HepG2 (cell line): ENCODE results near the gene SOWAHD. TPM values are rescaled to one million over a fixed set of nuclear protein-coding genes. Genes with fewer than 3 reads are reported as not detected.

Experiments
- ATAC-seq: fragments of 200-7000 bp; cut with Tn5 transposase; 3 replicates; pipeline ENCODE4 v1.9.1; 2020; ENCODE audit warnings: mild to moderate bottlenecking, moderate library complexity
- BruUV-seq: library from RNA; stranded (reverse); fragments of 400-500 nt; replicated peaks from 2 replicates; lab custom pipeline; 2021; lab: Mats Ljungman, UMichigan
- CTCF ChIA-PET: fragments of 300-600 bp; formaldehyde crosslinking; extraction: SDS; loops from one replicate; lab custom pipeline; 2021; ENCODE audit warnings: low total read pairs, inconsistent platforms, low intra/inter-chr PET ratio; lab: Yijun Ruan, JAX
- POLR2A ChIA-PET: fragments of 350-600 bp; sonication (Branson Sonifier 250); formaldehyde crosslinking; loops from one replicate; lab custom pipeline; 2020; ENCODE audit warnings: antibody characterized with exemption, inconsistent platforms; lab: Yijun Ruan, JAX
- DNase-seq: peaks from one replicate; pipeline ENCODE4 v3.0.0-alpha.2; 2015; ENCODE audit warnings: low spot score
- FAIRE-seq: peaks from 3 replicates; lab custom pipeline; 2011; peaks lifted over from hg19 to GRCh38; lab: Jason Lieb, UNC
- H2AFZ ChIP-seq: one replicate; pipeline ENCODE4 v1.6.1; 2011; ENCODE audit warnings: low read length, inconsistent platforms
- H3K27ac ChIP-seq: fragments of 300-600 bp; 3 replicates; pipeline ENCODE4 v1.8.0; 2011; ENCODE audit warnings: mixed run types, mild to moderate bottlenecking, mixed read lengths, low read length, inconsistent platforms; ENCODE audit not compliant: insufficient read depth; ENCODE audit errors: extremely low read length
- H3K27me3 ChIP-seq, 2 experiments: fragments of 200-600 bp in 1 of 2; 2 replicates in 1 of 2; 3 replicates in 1 of 2; pipeline versions ENCODE4 v1.6.0 to v1.8.0; 2011; ENCODE audit warnings: low read length in 2 of 2, mild to moderate bottlenecking in 2 of 2, moderate library complexity in 2 of 2, inconsistent platforms in 1 of 2; ENCODE audit not compliant: insufficient read depth in 2 of 2, control insufficient read depth in 1 of 2
- H3K36me3 ChIP-seq, 2 experiments: fragments of 200-600 bp in 1 of 2; replicated peaks in 1 of 2; 2 replicates in 1 of 2; 3 replicates in 1 of 2; pipeline versions ENCODE4 v1.5.1 to v1.8.0; 2011; ENCODE audit warnings: low read length in 2 of 2, inconsistent platforms in 1 of 2; ENCODE audit not compliant: insufficient read depth in 2 of 2, control insufficient read depth in 1 of 2
- H3K4me1 ChIP-seq: 2 replicates; pipeline ENCODE4 v1.5.1; 2012; ENCODE audit warnings: low read length, inconsistent platforms; ENCODE audit not compliant: insufficient read depth
- H3K4me2 ChIP-seq: 2 replicates; pipeline ENCODE4 v1.6.0; 2011; ENCODE audit warnings: low read depth, low read length, inconsistent platforms
- H3K4me3 ChIP-seq, 3 experiments: fragments of 200-600 bp in 1 of 3; sonication (generic), shearing (Covaris generic) in 1 of 3; replicated peaks in 1 of 3; 2 replicates each; pipeline ENCODE4 v1.5.1; 2011 to 2016; ENCODE audit warnings: low read length in 3 of 3, inconsistent platforms in 2 of 3, low read depth in 2 of 3, mild to moderate bottlenecking in 2 of 3, control low read depth in 1 of 3, mixed read lengths in 1 of 3; ENCODE audit not compliant: insufficient read depth in 1 of 3
- H3K79me2 ChIP-seq: one replicate; pipeline ENCODE4 v1.6.1; 2011; ENCODE audit warnings: low read length, inconsistent platforms; ENCODE audit not compliant: insufficient read depth
- H3K9ac ChIP-seq: 2 replicates; pipeline ENCODE4 v1.6.0; 2011; ENCODE audit warnings: mild to moderate bottlenecking, low read depth, low read length, inconsistent platforms; ENCODE audit not compliant: insufficient read depth
- H3K9me3 ChIP-seq: 2 replicates; pipeline ENCODE4 v1.5.1; 2012; ENCODE audit warnings: mild to moderate bottlenecking, low read length
- H4K20me1 ChIP-seq: 2 replicates; pipeline ENCODE4 v1.6.0; 2011; ENCODE audit warnings: inconsistent platforms, mild to moderate bottlenecking, low read length, moderate library complexity; ENCODE audit not compliant: insufficient read depth
- AHR ChIP-seq: IDR thresholded peaks from 2 replicates; pipeline ENCODE4 v1.6.1; 2018; ENCODE audit warnings: missing genetic modification reagents, missing compliant biosample characterization
- DMAP1 ChIP-seq: IDR thresholded peaks from 2 replicates; pipeline ENCODE4 v1.6.1; 2016
- MTF1 ChIP-seq: sonication (generic); formaldehyde crosslinking; IDR thresholded peaks from 2 replicates; pipeline ENCODE4 v1.5.0; 2020; ENCODE audit warnings: missing genetic modification reagents
- PHF8 ChIP-seq: sonication (generic); formaldehyde crosslinking; IDR thresholded peaks from 2 replicates; pipeline ENCODE4 v1.5.0; 2020; ENCODE audit warnings: missing genetic modification reagents
- SNAPC2 ChIP-seq: sonication (generic); formaldehyde crosslinking; IDR thresholded peaks from 2 replicates; pipeline ENCODE4 v1.8.1; 2022; ENCODE audit warnings: mild to moderate bottlenecking, missing genetic modification reagents
- ZNF318 ChIP-seq: sonication (generic); formaldehyde crosslinking; IDR thresholded peaks from 2 replicates; pipeline ENCODE4 v1.4.0; 2020; ENCODE audit warnings: mild to moderate bottlenecking, missing genetic modification reagents
- ZUFSP ChIP-seq: sonication (generic); formaldehyde crosslinking; IDR thresholded peaks from 2 replicates; pipeline ENCODE4 v1.9.0; 2021; ENCODE audit warnings: missing genetic modification reagents, mild to moderate bottlenecking, borderline replicate concordance
- WGBS: methylation state at CpG from one replicate; pipeline ENCODE4 v1.1.6; 2017; ENCODE audit warnings: low lambda C conversion rate; 5-methylcytosine and 5-hydroxymethylcytosine counted together
- in situ Hi-C: cut with HindIII; loops from 2 replicates; pipeline ENCODE4 v1.10.0; 2017; ENCODE audit warnings: low pct_unique_long_range_greater_than_20kb; ENCODE audit not compliant: extremely low pct_ligation_motif_present
- intact Hi-C: fragments of 100-400 bp; cut with micrococcal nuclease; formaldehyde crosslinking; loops from one replicate; pipeline ENCODE4 v1.10.0; 2022; ENCODE audit not compliant: unreplicated experiment
- polyA plus RNA-seq, 8 experiments: library from polyadenylated mRNA; depleted of rRNA in 3 of 8; stranded (reverse) in 7 of 8; unstranded in 1 of 8; fragments of >200 nt; fragmentation: Illumina TruSeq in 4 of 8; extraction: Trizol in 4 of 8; gene quantifications; 2 replicates each; pipeline versions ENCODE4 v1.2.1 to v1.2.3, GENCODE V29; 2011 to 2016; ENCODE audit warnings: low read depth in 4 of 8, missing spikeins in 1 of 8, mixed read lengths in 1 of 8; ENCODE audit not compliant: insufficient read depth in 1 of 8
- total RNA-seq, 5 experiments: library from RNA; depleted of rRNA; stranded (reverse); fragments of >200 nt; fragmentation: Illumina TruSeq; extraction: Trizol; gene quantifications; 2 replicates each; pipeline ENCODE4 v1.2.3, GENCODE V29; 2016; ENCODE audit warnings: low read depth in 1 of 5
- TF ChIP-seq, protein P1 (sequence below), 2 experiments: sonication (generic) in 1 of 2; formaldehyde crosslinking in 1 of 2; IDR thresholded peaks; 2 replicates each; pipeline versions ENCODE4 v1.6.1 to v1.9.0; 2014 to 2022; ENCODE audit warnings: antibody characterized with exemption in 1 of 2, borderline replicate concordance in 1 of 2, inconsistent platforms in 1 of 2, low read depth in 1 of 2, missing genetic modification reagents in 1 of 2

SOWAHD gene
- total and polyA plus RNA-seq, 2 of the 13 experiments (the other 11 are each of a cell fraction or from before 2014, with no cell fraction given): 1.0 to 1.3 TPM

DNA sequence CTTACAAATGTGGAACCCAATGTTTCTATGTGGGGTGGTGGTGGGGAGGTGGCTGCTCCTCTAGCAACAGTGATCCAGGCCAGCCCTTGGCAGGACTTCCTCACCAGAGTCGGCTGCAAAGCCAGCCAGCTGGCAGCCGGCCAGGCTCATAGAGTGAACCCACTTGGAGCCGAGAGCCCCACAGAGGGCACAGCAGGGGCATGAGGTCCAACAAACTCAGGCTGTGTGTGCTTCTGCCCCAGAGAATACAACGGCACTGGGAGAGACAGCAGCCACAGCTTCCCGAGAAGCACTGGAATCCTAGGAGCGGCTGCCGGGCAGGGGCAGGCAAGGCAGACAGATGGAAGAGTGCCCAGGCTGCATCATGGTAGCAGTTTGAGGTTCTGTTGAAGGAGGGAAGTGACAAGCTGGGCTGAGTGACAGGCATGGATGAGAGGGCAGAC lies 23.5 kb upstream of the SOWAHD start:
- peak; percentile 59 for ATAC-seq
- H3K9me3 ChIP-seq: no peaks in the 10 kb centered on the region
- peak overlapping the region; percentile 47; the same call in 1 of the 2 replicates for H3K4me2 ChIP-seq
- H3K36me3 ChIP-seq: no peaks in the 10 kb centered on the region
- H3K27me3 ChIP-seq: 0 out of 5 replicates have a peak, but pooled peaks cover 0 to 3% of the 10 kb centered on the region in 2 experiments
- intact Hi-C loops: loop anchor here (5.0 kb wide), 1 partner anchor 38 kb away; no protein-coding TSS in a partner anchor
- peaks cover 14% of the 10 kb centered on the region for H3K4me1 ChIP-seq
- BruUV-seq: no TSS peak
- no peak overlapping the region for H3K9ac ChIP-seq
- ChIA-PET CTCF (no interaction called here), POLR2A (no interaction called here)
- H4K20me1 ChIP-seq: no peaks in the 10 kb centered on the region
- H3K79me2 ChIP-seq: no peaks in the 10 kb centered on the region
- in situ Hi-C loops: loop anchor here (25.0 kb wide), 1 partner anchor 223 kb away; no protein-coding TSS in a partner anchor
- H2AFZ ChIP-seq: no peak overlapping the region
- no peak overlapping the region for H3K27ac ChIP-seq
- peak overlapping the region in 1 of 3 experiments; percentile 23; a peak in 1 of 6 replicates for H3K4me3 ChIP-seq
- no CpG with 5 or more reads among the region's 7 CpGs for WGBS
- no peak for DNase-seq
- no peak for FAIRE-seq
- TF ChIP-seq MTF1 (CRISPR knock-in tag): no peak
- no peak for TF ChIP-seq AHR
- no peak for TF ChIP-seq PHF8 (CRISPR knock-in tag)
- TF ChIP-seq DMAP1 (CRISPR knock-in tag): no peak
- no peak for TF ChIP-seq SNAPC2
- TF ChIP-seq, protein P1, sequence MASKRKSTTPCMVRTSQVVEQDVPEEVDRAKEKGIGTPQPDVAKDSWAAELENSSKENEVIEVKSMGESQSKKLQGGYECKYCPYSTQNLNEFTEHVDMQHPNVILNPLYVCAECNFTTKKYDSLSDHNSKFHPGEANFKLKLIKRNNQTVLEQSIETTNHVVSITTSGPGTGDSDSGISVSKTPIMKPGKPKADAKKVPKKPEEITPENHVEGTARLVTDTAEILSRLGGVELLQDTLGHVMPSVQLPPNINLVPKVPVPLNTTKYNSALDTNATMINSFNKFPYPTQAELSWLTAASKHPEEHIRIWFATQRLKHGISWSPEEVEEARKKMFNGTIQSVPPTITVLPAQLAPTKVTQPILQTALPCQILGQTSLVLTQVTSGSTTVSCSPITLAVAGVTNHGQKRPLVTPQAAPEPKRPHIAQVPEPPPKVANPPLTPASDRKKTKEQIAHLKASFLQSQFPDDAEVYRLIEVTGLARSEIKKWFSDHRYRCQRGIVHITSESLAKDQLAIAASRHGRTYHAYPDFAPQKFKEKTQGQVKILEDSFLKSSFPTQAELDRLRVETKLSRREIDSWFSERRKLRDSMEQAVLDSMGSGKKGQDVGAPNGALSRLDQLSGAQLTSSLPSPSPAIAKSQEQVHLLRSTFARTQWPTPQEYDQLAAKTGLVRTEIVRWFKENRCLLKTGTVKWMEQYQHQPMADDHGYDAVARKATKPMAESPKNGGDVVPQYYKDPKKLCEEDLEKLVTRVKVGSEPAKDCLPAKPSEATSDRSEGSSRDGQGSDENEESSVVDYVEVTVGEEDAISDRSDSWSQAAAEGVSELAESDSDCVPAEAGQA (IDR thresholded peaks at IDR 0.05; ENCODE audit: low read depth): no peak
- TF ChIP-seq, protein P1 (CRISPR knock-in tag; IDR thresholded peaks at IDR 0.05; ENCODE audit: borderline replicate concordance): no peak
- no peak for TF ChIP-seq ZNF318 (CRISPR knock-in tag)
- no peak for TF ChIP-seq ZUFSP (CRISPR knock-in tag)
